Cardiac muscle cell (in vitro differentiated cells and primary cell): ENCODE data around the gene TMEM233. TPM values are rescaled to one million over a fixed set of nuclear protein-coding genes. Genes with fewer than 3 reads are reported as not detected.

Source experiments
- DNase-seq, 2 donors: peaks; one replicate each; pipeline versions ENCODE4 v3.0.0 to v3.0.0-alpha.2; 2010 to 2017; ENCODE audit warnings: low read depth in 1 of 2, low spot score in 1 of 2
- H3K27ac ChIP-seq: fragments of 200-600 bp; sonication (generic); 2 replicates; pipeline ENCODE4 v1.5.1; 2016
- H3K27me3 ChIP-seq: fragments of 200-600 bp; sonication (generic); 2 replicates; pipeline ENCODE4 v1.6.0; 2016; ENCODE audit warnings: control low read depth
- H3K36me3 ChIP-seq: fragments of 200-600 bp; sonication (generic); 2 replicates; pipeline ENCODE4 v1.5.1; 2016; ENCODE audit warnings: control low read depth
- H3K4me1 ChIP-seq: fragments of 200-600 bp; sonication (generic); 2 replicates; pipeline ENCODE4 v1.8.1; 2017; ENCODE audit warnings: low read depth, mild to moderate bottlenecking, mixed run types
- H3K4me3 ChIP-seq: fragments of 200-600 bp; sonication (generic); 2 replicates; pipeline ENCODE4 v1.5.1; 2016; ENCODE audit warnings: mild to moderate bottlenecking
- H3K9me3 ChIP-seq: fragments of 200-600 bp; sonication (generic); 2 replicates; pipeline ENCODE4 v1.5.1; 2017; ENCODE audit warnings: low read depth, mild to moderate bottlenecking, control low read depth
- CTCF ChIP-seq: IDR thresholded peaks from 2 replicates; pipeline ENCODE4 v1.5.1; 2012; ENCODE audit warnings: low read depth, mild to moderate bottlenecking, low read length
- polyA plus RNA-seq: library from polyadenylated mRNA; unstranded; fragments of >200 nt; fragmentation: Nextera tagmentation; extraction: Ambion mirVana; gene quantifications from 2 replicates; pipeline ENCODE4 v1.2.1, GENCODE V29; 2016
- total RNA-seq: library from RNA; depleted of rRNA; stranded (reverse); fragments of >200 nt; gene quantifications from 2 replicates; pipeline ENCODE4 v1.2.3, GENCODE V29; 2016

The TMEM233 gene
- total and polyA plus RNA-seq, 2 experiments from 2014 or later = 0.06 TPM; not detected in 1

- no peaks in the 10 kb centered on the region for H3K36me3 ChIP-seq
- no peaks in the 10 kb centered on the region for H3K4me1 ChIP-seq
- no peak for TF ChIP-seq CTCF
- no peak for DNase-seq
- no peak overlapping the region for H3K4me3 ChIP-seq
- peaks cover 11% of the 10 kb centered on the region for H3K27me3 ChIP-seq
- H3K9me3 ChIP-seq = no peaks in the 10 kb centered on the region
- no peak overlapping the region for H3K27ac ChIP-seq
Measured at GRCh38 chr12:119660076-119660475, 66.5 kb downstream of the TMEM233 start.

- no peak for DNase-seq
- Histone ChIP-seq H3K36me3 (no peaks in the 10 kb centered on the region), H3K4me1 (no peaks in the 10 kb centered on the region), H3K4me3 (no peak overlapping the region), H3K27ac (no peak overlapping the region), H3K27me3 (peaks cover 11% of the 10 kb centered on the region), H3K9me3 (no peaks in the 10 kb centered on the region)
- no peak for TF ChIP-seq CTCF
Measured at GRCh38 chr12:119661882-119662281, 68.3 kb downstream of the TMEM233 start.

GRCh38 chr12:119664642-119665041 lies 71.1 kb downstream of the TMEM233 start:
- H3K27me3 ChIP-seq = peaks cover 11% of the 10 kb centered on the region
- no peak overlapping the region for H3K27ac ChIP-seq
- no peak for TF ChIP-seq CTCF
- no peaks in the 10 kb centered on the region for H3K9me3 ChIP-seq
- peaks cover 4% of the 10 kb centered on the region for H3K4me1 ChIP-seq
- no peak for DNase-seq
- H3K36me3 ChIP-seq = no peaks in the 10 kb centered on the region
- no peak overlapping the region for H3K4me3 ChIP-seq

- H3K4me3 ChIP-seq = no peak overlapping the region
- H3K36me3 ChIP-seq = no peaks in the 10 kb centered on the region
- no peak for TF ChIP-seq CTCF
Measured at GRCh38 chr12:119665164-119665929, 71.8 kb downstream of the TMEM233 start.

GRCh38 chr12:119666226-119666795 lies 72.7 kb downstream of the TMEM233 start:
- H3K4me3 ChIP-seq = no peak overlapping the region
- H3K27ac ChIP-seq = no peak overlapping the region
- H3K9me3 ChIP-seq = no peaks in the 10 kb centered on the region
- no peak for DNase-seq
- no peak for TF ChIP-seq CTCF
- H3K27me3 ChIP-seq = peaks cover 8% of the 10 kb centered on the region
- no peaks in the 10 kb centered on the region for H3K36me3 ChIP-seq
- H3K4me1 ChIP-seq = peaks cover 4% of the 10 kb centered on the region

More at GRCh38 chr12:119665164-119665929, 71.8 kb downstream of the TMEM233 start:
- peaks cover 11% of the 10 kb centered on the region for H3K27me3 ChIP-seq
- no peaks in the 10 kb centered on the region for H3K9me3 ChIP-seq
- peaks cover 4% of the 10 kb centered on the region for H3K4me1 ChIP-seq
- no peak for DNase-seq
- H3K27ac ChIP-seq = no peak overlapping the region
